NCI-H460 (cell line): Measurements from ENCODE around the gene RSPH1. TPM values are rescaled to one million over a fixed set of nuclear protein-coding genes. Genes with fewer than 3 reads are reported as not detected.
"Not testable (repeated sequence)": the region's sequence is repeated elsewhere in the genome, so short reads cannot be mapped to it uniquely, and the experiment has no call there.

Source experiments
- DNase-seq: peaks from one replicate; pipeline ENCODE4 v3.0.0-alpha.2; 2016; ENCODE audit warnings: low read depth; ENCODE audit errors: extremely low read depth
- total RNA-seq: library from RNA; depleted of rRNA; stranded (reverse); fragments of >200 nt; shearing (Covaris generic); gene quantifications from 2 replicates; pipeline ENCODE4 v1.2.3, GENCODE V29; 2014

Gene RSPH1
- total RNA-seq, 1 experiment from 2014 or later: 0.02 TPM

GRCh38 chr21:42489991-42490390, 6.0 kb downstream of the RSPH1 start:
- no peak for DNase-seq

- DNase-seq: no peak
Measured at GRCh38 chr21:42489006-42489563, 6.9 kb downstream of the RSPH1 start.

GRCh38 chr21:42486531-42486930, 9.5 kb downstream of the RSPH1 start:
- DNase-seq: no peak

- no peak for DNase-seq
Measured at GRCh38 chr21:42486072-42486471, 10.0 kb downstream of the RSPH1 start.

GRCh38 chr21:42484966-42485365, 11.1 kb downstream of the RSPH1 start:
- DNase-seq: no peak

GRCh38 chr21:42481169-42481568, 14.9 kb downstream of the RSPH1 start:
- DNase-seq: no peak

- DNase-seq: no peak
Measured at GRCh38 chr21:42480736-42481135, 15.3 kb downstream of the RSPH1 start.

GRCh38 chr21:42479582-42479981, 16.4 kb downstream of the RSPH1 start:
- no peak for DNase-seq

GRCh38 chr21:42478504-42478903, 17.5 kb downstream of the RSPH1 start:
- no peak for DNase-seq

- DNase-seq: no peak
Measured at GRCh38 chr21:42476388-42477331, 19.4 kb downstream of the RSPH1 start.

GRCh38 chr21:42475526-42476387, 20.3 kb downstream of the RSPH1 start:
- no peak for DNase-seq

GRCh38 chr21:42475036-42475435, 21.0 kb downstream of the RSPH1 start:
- DNase-seq: no peak

GRCh38 chr21:42474043-42474831, 21.8 kb downstream of the RSPH1 start:
- no peak for DNase-seq

GRCh38 chr21:42473498-42474042, 22.5 kb downstream of the RSPH1 start:
- no peak for DNase-seq

- DNase-seq: no peak
Measured at GRCh38 chr21:42472521-42472920, 23.5 kb downstream of the RSPH1 start.

GRCh38 chr21:42471716-42472330, 24.2 kb downstream of the RSPH1 start:
- DNase-seq: no peak

GRCh38 chr21:42471206-42471605, 24.8 kb downstream of the RSPH1 start:
- DNase-seq: no peak

- DNase-seq: not testable (repeated sequence)
Measured at GRCh38 chr21:42469726-42470125, 26.3 kb downstream of the RSPH1 start.

GRCh38 chr21:42469272-42469671, 26.8 kb downstream of the RSPH1 start:
- DNase-seq: no peak
